OCI-LY7 (cell line): ENCODE measurements around the gene DPEP1.

Source experiments
- EZH2phosphoT487 ChIP-seq: fragments of 200-600 bp; sonication (generic); IDR thresholded peaks from 2 replicates; pipeline ENCODE4 v1.6.1; 2018; ENCODE audit warnings: low read depth, borderline replicate concordance, mild to moderate bottlenecking, mixed run types, antibody characterized with exemption, low read length, moderate library complexity, mixed read lengths
- TF ChIP-seq, protein P1 (sequence below): fragments of 200-600 bp; sonication (generic); conservative IDR thresholded peaks from 2 replicates; pipeline ENCODE4 v1.5.1; 2014; ENCODE audit warnings: mild to moderate bottlenecking, antibody characterized with exemption, low read length, moderate library complexity, mixed read lengths

DNA sequence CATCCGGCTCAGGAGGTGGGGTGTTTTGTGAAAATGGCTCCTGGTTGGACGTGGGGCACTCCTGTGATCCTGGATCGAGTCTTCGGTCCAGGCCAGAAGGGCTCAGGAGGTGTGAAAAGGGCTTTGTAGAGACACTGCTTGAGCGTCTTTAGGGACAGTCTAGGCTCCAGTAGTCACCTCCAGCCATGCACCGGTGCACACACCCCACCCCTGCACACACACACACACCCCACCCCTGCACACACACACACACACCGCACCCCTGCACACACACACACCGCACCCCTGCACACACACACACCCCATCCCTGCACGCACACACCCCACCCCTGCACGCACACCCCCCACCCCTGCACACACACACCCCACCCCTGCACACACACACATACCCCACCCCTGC is 25.0 kb downstream of the DPEP1 start:
- TF ChIP-seq, protein P1, sequence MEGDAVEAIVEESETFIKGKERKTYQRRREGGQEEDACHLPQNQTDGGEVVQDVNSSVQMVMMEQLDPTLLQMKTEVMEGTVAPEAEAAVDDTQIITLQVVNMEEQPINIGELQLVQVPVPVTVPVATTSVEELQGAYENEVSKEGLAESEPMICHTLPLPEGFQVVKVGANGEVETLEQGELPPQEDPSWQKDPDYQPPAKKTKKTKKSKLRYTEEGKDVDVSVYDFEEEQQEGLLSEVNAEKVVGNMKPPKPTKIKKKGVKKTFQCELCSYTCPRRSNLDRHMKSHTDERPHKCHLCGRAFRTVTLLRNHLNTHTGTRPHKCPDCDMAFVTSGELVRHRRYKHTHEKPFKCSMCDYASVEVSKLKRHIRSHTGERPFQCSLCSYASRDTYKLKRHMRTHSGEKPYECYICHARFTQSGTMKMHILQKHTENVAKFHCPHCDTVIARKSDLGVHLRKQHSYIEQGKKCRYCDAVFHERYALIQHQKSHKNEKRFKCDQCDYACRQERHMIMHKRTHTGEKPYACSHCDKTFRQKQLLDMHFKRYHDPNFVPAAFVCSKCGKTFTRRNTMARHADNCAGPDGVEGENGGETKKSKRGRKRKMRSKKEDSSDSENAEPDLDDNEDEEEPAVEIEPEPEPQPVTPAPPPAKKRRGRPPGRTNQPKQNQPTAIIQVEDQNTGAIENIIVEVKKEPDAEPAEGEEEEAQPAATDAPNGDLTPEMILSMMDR, result no peak
- TF ChIP-seq EZH2phosphoT487, result no peak
